ENCODE data around the gene S1PR2. TPM values are rescaled to one million over a fixed set of nuclear protein-coding genes. Genes with fewer than 3 reads are reported as not detected.
A peak's percentile ranks its signal among the peaks of the same experiment; 100 is the strongest.

S1PR2 gene
- polyA plus RNA-seq, 1 experiment, result 19.7 TPM

DNA sequence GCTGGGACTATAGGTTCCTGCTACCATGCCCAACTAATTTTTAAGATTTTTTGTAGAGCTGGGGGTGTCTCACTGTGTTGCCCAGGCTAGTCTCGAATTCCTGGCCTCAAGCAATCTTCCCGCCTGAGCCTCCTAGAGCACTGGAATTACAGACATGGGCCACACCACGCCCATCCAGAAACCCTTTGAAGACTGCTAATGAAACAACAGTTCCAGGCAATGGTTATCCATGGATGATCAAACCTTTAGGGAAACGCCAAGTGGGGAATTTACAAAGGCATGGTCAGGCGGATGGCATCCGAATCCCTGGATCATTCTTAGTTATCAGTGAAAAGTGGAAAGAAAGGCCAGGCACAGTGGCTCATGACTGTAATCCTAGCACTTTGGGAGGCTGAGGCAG is 19.4 kb downstream of the S1PR2 start:
- no peak for DNase-seq (ENCODE audit: low read depth, low spot score)
- POLR2A ChIA-PET, result interaction anchor here (0.6 kb wide), 2 partner anchors 15 to 188 kb away, joined by 3 read pairs; no protein-coding TSS in a partner anchor
- H3K27me3 ChIP-seq (ENCODE audit: control insufficient read depth, insufficient read depth, low read length), result no peaks in the 10 kb centered on the region
- CTCF ChIA-PET, result interaction anchor here (1.1 kb wide), 1 partner anchor 38 kb away, joined by 3 read pairs; no protein-coding TSS in a partner anchor
- no peak for TF ChIP-seq CTCF (IDR thresholded peaks at IDR 0.05; ENCODE audit: low read depth, low read length)
- no peak overlapping the region for H3K27ac ChIP-seq (ENCODE audit: low read depth, low read length)
- H3K4me3 ChIP-seq (ENCODE audit: low read depth, low read length), result no peak overlapping the region
- H3K9me3 ChIP-seq (ENCODE audit: control insufficient read depth, insufficient read depth, low read length), result peaks cover 4% of the 10 kb centered on the region; the same call in 1 of the 2 replicates

DNA sequence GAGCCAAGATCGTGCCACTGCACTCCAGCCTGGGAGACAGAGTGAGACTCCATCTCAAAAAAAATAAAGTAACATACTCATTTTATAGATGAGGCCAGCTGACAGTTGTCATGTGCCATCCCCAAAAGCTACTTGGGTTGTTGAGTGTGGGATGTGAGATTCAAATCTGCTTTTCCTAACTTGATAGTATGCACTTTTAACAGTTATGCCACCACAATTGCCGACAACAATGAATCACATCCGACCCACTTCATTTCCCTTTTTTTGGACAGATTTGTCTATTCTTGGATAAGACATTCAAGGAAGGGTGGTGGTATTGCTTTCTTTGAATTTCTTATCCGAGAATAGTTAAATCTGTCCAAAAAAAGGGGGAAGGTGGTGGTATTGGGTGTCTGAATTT is 20.1 kb downstream of the S1PR2 start:
- TF ChIP-seq CTCF (IDR thresholded peaks at IDR 0.05; ENCODE audit: low read depth, low read length), result no peak
- no peak overlapping the region for H3K4me3 ChIP-seq (ENCODE audit: low read depth, low read length)
- DNase-seq (ENCODE audit: low read depth, low spot score), result no peak
- no peak overlapping the region for H3K27ac ChIP-seq (ENCODE audit: low read depth, low read length)
- peaks cover 4% of the 10 kb centered on the region; the same call in 1 of the 2 replicates for H3K9me3 ChIP-seq (ENCODE audit: control insufficient read depth, insufficient read depth, low read length)
- H3K27me3 ChIP-seq (ENCODE audit: control insufficient read depth, insufficient read depth, low read length), result no peaks in the 10 kb centered on the region
- ChIA-PET POLR2A (no interaction called here), CTCF (interaction anchor here (1.1 kb wide), 1 partner anchor 39 kb away, joined by 3 read pairs; no protein-coding TSS in a partner anchor)

DNA sequence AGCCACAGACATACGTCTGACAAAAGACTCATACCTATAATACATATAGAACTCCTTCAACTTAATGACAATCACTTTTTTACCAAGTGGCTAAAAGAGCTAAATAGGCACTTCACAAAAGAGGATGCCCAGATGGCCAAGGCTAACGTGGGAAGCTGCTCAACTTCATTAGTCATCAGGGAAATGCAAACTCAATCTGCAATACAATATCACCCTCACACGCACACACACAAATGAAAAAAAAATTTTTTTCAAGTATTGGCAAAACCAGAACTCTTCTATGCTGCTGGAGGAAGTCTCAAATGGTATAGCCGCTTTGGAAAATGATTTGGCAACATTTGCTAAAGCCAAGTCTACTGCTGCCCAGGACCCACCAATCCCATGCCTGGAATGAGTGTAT is 21.8 kb downstream of the S1PR2 start:
- TF ChIP-seq CTCF (IDR thresholded peaks at IDR 0.05; ENCODE audit: low read depth, low read length), result no peak
- no peak for DNase-seq (ENCODE audit: low read depth, low spot score)
- peaks cover 4% of the 10 kb centered on the region; the same call in 1 of the 2 replicates for H3K9me3 ChIP-seq (ENCODE audit: control insufficient read depth, insufficient read depth, low read length)
- ChIA-PET POLR2A (interaction anchor here (0.5 to 1.2 kb wide), 4 partner anchors 7 to 41 kb away, joined by 3 to 6 read pairs (median 3); no protein-coding TSS in a partner anchor), CTCF (interaction anchor here (0.6 to 1.2 kb wide), 2 partner anchors 40 to 209 kb away, joined by 6 read pairs; no protein-coding TSS in a partner anchor)
- H3K27ac ChIP-seq (ENCODE audit: low read depth, low read length), result no peak overlapping the region
- H3K4me3 ChIP-seq (ENCODE audit: low read depth, low read length), result no peak overlapping the region
- no peaks in the 10 kb centered on the region for H3K27me3 ChIP-seq (ENCODE audit: control insufficient read depth, insufficient read depth, low read length)

- Histone ChIP-seq H3K27ac (ENCODE audit: low read depth, low read length) (no peak overlapping the region), H3K27me3 (ENCODE audit: control insufficient read depth, insufficient read depth, low read length) (no peaks in the 10 kb centered on the region), H3K4me3 (ENCODE audit: low read depth, low read length) (no peak overlapping the region), H3K9me3 (ENCODE audit: control insufficient read depth, insufficient read depth, low read length) (peaks cover 4% of the 10 kb centered on the region; the same call in 1 of the 2 replicates)
- DNase-seq (ENCODE audit: low read depth, low spot score), result no peak
- POLR2A ChIA-PET, result no interaction called here
- TF ChIP-seq CTCF (IDR thresholded peaks at IDR 0.05; ENCODE audit: low read depth, low read length), result no peak
- CTCF ChIA-PET, result interaction anchor here (1.3 to 1.8 kb wide), 2 partner anchors 13 to 43 kb away, joined by 5 read pairs; no protein-coding TSS in a partner anchor
Observed at GRCh38 chr19:10207026-10207425, 24.1 kb downstream of the S1PR2 start.

- POLR2A ChIA-PET, result interaction anchor here (0.6 kb wide), 1 partner anchor 43 kb away, joined by 8 read pairs; no protein-coding TSS in a partner anchor
Observed at GRCh38 chr19:10206226-10206885, 24.8 kb downstream of the S1PR2 start.

More at GRCh38 chr19:10206226-10206885, 24.8 kb downstream of the S1PR2 start:
- CTCF ChIA-PET, result interaction anchor here (1.3 to 1.8 kb wide), 2 partner anchors 14 to 44 kb away, joined by 5 read pairs; no protein-coding TSS in a partner anchor
- Histone ChIP-seq H3K9me3 (ENCODE audit: control insufficient read depth, insufficient read depth, low read length) (peaks cover 4% of the 10 kb centered on the region; the same call in 1 of the 2 replicates), H3K27ac (ENCODE audit: low read depth, low read length) (peak overlapping the region; percentile 39), H3K27me3 (ENCODE audit: control insufficient read depth, insufficient read depth, low read length) (no peaks in the 10 kb centered on the region), H3K4me3 (ENCODE audit: low read depth, low read length) (no peak overlapping the region)
- no peak for TF ChIP-seq CTCF (IDR thresholded peaks at IDR 0.05; ENCODE audit: low read depth, low read length)
- no peak for DNase-seq (ENCODE audit: low read depth, low spot score)
